UCSD-AML1 (cell line): ENCODE results near the gene RBMS3.
"Not testable (repeated sequence)": the region's sequence is repeated elsewhere in the genome, so short reads cannot be mapped to it uniquely, and the experiment has no call there.

Source experiments
- DNase-seq: peaks from one replicate; lab custom pipeline; 2025; ENCODE audit not compliant: unreplicated experiment; lab: John Stamatoyannopoulos, UW

The RBMS3 gene

DNA sequence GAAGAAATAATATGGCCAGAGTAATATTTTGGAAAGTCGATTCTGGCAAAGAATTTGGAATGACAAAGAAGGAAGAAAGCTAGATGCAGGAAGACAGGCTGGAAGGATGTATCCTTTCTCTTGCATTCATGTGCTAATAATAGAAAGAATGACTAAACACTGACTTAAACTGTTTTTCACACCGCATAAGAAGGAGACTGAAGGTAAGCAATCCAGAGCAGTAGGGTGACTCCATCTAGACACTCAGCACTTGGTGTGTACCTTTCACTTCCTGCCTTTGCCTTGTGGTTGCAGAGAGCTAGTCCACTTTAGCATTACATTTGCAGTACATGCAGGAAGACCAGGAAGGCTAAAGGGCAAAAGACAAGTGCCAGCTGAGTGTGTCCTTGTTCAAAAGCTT is 234.6 kb downstream of the RBMS3 start:
- no peak for DNase-seq

DNA sequence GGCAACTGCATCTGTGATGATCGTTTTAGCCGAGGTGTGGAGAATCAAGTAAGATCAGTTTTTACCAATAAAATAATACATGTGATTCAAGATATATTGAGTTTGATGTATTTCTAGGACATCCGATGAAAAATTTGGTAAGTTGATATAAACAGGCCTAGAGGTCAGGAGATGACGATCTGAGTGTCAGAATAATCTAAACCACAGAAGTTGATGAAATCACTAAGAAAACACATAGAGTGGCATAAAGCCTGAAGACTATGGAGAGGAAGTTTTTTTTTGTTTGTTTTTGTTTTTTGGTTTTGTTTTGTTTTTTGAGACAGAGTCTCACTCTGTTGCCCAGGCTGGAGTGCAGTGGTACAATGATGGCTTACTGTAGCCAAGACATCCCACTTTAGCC is 235.3 kb downstream of the RBMS3 start:
- no peak for DNase-seq

DNA sequence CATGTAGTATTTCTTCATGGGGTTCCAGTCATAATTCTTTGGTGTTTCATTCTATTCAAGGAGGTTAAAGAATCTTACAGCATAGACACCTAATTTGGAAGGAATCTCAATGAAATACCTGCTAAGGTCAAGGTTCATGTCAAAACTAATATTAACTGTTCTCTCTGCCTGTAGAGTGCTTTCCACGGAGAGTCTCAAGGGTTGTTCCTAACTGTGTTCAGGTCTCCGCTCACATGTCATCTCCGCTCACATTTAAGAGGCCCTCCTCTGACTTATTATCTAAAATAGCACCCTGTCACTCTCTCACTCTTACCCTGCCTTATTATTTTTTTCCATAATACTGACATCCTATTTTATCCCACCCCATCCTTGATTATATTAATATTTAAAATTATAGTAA is 239.9 kb downstream of the RBMS3 start:
- DNase-seq = no peak

DNA sequence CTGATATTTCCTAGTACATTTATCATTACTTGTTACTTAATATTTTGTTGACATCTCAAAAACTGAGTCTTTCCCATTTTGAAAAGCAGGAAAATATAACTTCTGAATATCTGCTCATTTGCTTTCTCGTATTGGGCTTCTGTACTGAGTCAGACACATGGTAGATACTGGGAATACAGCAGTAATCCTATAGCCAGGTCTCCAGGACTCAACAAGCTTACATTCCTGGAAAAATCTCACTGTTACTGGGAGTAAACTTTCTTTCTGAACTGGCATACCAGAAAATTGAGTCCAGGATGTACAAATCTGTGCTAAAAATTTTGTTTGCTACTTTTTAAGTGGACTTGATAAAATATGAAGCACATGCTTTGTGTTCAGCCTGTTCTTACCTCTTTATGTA is 240.4 kb downstream of the RBMS3 start:
- no peak for DNase-seq

DNA sequence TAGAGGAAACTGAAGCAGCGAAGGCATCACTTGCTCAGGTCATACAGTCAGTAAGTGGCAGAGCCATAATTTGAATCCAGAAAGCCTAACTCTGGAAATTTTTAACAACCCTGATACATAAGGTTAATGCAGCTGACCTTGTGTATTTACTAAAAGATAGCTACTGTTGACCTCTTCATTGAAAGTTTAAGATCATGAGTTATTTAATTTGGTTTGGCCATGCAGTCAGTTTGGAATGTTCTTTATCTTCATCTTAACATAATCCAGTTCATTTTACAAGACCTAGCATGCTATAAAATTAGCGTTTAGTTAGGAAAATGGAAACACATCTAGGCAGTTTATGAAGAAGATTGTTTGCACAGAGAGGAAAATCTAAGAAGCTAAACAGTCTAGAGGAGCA is 240.9 kb downstream of the RBMS3 start:
- no peak for DNase-seq

DNA sequence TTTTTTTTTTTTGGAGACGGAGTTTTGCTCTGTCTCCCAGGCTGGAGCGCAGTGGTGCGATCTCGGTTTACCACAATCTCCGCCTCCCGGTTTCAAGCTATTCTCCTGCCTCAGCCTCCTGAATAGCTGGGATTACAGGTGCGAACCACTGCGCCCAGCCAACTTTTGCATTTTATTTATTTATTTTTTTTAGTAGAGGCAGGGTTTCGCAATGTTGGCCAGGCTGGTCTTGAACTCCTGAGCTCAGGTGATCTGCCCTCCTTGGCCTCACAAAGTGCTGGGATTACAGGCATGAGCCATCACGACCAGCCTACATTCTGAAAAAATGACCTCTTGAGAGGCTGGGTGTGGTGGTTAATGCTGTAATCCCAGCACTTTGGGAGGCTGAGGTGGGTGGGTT is 243.6 kb downstream of the RBMS3 start:
- not testable (repeated sequence) for DNase-seq

DNA sequence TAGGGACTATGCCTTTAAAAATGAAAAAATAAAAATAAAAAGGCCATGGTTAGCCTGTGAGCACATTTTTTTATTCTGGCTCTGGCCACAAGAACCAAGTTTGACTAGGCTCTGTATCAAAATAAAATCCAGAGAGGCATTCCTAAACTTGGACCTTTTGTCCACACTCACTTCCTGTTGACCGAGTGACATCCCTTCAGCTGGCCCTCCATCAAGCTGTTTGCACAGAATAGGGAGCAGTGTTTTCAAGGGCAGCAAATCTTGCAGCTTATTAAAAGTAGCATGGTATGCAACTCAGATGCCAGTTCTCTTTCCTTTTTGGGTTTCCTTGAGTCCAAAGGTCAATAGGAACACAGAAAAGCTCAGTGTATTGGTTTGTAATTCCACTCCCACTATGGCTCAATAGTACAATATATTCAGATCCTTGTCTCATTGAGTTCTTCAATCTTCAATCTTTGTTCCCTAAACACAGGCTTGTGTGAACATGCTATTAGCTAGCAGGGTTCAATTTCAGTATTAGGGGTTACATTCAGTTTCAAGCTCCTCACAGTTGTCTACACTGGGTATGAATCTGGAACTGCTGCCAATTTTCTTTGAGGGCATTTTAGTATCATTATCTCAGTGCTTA is 244.5 kb downstream of the RBMS3 start:
- no peak for DNase-seq

DNA sequence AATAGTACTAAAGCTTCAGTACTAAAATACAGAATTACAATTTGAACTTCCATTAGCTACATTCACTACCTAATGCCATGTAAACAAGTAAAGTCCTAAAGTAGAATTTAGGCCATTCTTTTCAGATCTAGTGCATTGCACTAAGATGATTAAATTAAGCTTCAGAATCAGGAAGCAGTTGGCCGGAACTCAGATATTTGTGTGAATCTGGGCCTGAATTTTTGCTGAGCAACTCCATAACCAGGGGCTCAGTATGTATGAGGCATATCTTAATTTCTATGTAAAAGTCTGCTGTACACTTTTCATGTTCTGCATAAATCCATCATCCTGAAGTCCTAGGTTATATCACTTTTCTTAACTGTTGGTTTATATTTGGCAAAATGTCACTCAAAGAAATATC is 246.4 kb downstream of the RBMS3 start:
- no peak for DNase-seq

DNA sequence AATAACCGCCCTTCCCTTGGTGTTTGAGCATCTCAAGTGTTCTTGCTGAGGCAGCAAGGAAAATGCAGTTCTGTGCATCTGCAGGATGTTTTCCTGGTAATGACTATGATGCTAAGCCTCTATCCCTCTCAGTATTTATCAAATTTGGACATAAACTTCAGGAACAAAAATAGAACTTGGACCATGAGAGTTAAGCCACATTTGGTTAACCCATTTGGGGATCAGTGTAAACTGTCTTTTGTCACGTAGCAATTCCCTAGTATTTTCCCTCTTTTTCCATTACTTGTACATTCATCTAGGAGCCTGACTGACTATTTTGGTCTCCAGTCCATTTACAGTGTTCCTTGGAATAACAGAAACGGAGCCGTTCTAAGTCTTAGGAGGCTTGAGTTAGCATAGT is 250.8 kb downstream of the RBMS3 start:
- no peak for DNase-seq

DNA sequence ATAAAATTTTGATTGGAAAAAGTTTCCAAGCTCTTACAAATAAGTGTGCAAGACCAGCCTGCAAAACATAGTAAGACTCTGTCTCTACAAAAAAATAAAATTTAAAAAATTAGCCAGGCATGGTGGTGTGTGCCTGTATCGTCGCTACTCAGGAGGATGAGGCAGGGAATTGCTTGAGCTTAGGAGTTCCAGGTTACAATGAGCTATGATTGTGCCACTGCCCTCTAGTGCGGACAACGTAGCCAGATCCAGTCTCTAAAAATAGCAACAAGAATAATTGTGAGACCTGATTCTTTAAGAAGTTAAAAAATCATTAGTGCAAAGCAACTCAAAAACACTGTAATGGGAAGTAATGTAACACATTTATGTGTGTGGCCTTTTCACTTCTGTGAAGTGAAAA is 251.6 kb downstream of the RBMS3 start:
- DNase-seq = no peak

DNA sequence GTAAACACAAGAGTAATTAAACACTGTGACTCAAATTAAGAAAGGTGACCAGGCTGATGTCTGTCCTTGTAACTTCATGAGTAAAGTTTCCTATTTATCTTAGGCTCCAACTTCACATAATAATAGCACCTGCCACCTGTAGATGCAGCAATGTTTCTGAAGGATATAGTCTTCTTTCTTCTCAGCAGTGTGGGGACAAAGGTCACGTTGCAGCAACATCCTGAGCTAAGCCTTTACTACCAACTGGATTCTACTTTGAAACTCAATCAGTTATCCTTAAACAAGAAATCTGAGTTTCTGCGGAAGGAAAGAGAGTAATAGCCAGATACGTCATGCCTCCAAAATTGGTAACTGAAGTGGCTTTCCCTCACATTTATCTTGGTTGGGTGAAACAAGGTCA is 253.1 kb downstream of the RBMS3 start:
- no peak for DNase-seq

DNA sequence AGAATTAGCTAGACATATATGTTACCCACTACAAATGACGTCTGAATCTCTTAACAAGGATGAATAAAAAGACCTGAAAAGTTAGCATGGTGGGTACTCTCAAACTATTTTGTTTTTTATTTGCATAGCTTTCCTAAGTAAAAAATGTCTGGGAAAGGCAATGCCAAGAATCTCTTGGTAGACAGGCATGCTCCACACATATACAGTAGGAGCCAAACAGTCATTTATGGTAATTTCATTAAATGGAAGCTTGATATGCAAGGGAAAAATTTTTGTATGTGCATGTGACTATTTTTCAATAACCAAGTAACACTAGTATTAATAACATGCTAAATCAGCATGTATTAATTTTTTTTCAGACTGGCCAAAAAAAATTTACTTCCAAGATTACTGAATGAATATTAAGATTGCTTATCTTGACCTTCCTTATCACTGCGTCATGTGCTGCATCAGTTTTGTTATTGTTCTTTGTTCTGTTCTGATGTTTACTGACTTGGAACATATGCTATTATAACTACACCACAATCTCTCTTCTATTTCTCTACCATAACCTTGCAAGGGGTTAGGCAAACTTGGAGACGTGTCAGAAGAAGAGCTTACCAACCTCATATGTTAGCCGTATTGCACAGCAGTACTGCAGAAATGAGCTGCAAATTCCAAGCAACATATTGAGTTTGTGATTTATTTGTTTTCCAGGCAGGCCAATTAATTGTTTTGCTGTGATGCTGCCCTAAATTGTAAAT is 255.3 kb downstream of the RBMS3 start:
- no peak for DNase-seq

DNA sequence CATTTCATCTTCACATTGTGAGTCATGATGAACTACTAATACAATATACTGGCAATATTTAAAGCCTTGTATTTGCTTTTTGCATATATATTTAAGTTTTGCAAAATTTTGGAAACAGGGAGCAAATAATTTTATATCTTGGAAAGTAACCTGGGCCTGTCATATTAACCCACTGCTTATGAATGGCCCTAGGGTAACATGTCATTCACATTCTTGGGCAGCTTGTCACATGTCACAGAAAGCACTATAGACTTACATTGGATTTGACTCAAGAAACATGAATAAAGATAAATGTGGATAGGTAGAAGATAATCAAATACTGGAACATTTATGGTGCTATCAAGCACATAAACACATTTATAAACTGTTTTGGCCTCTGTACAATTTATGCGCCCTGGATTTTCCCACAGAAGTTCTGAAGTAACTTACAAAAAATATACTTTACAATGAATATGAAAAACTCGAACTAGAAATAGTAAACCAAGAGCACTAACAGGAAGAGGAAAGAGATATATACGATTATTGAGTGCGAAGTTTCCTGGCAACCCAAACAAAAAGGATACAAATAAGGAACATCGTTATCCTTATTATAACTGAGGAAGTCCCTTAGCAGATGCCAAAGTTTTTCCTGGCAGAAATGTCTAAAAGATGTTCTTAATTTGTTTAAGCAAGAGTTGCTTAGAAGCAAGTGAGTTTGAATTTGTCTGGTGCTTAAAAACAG is 257.2 kb downstream of the RBMS3 start:
- DNase-seq = no peak

DNA sequence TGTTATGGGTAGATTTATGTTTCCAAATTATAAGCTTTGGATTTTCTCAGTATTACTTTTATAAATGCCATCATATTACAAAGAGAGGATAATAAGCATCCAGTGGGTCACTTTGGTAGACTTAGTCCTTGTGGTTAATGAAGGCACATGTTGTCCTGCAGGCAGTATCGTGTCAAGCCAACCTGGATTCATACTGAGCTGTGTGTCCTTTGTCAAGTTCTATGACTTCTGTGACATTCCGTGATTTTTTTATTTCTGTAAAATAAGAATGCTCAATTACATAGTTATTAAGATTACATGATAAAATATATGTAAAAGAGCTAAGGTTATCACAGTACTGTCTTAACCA is 257.7 kb downstream of the RBMS3 start:
- no peak for DNase-seq

DNA sequence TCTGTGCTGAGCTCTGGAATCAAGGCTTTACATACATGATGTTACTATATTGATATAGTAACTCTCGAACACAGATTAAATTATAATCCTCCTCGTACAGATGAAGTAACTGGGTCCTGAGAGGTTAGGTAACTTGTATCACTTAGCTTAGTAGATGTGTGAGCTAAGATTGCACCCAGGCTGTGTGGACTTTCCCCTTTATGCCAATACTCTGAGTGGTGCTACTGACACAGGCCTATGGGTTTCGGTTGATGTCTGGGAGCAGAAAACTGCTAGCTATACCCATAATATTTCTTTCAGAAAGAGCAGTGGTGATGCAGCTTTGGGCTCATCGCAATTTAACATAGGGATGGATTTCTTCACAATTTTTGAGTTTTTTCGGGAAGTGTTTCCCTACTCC is 259.7 kb downstream of the RBMS3 start:
- no peak for DNase-seq

DNA sequence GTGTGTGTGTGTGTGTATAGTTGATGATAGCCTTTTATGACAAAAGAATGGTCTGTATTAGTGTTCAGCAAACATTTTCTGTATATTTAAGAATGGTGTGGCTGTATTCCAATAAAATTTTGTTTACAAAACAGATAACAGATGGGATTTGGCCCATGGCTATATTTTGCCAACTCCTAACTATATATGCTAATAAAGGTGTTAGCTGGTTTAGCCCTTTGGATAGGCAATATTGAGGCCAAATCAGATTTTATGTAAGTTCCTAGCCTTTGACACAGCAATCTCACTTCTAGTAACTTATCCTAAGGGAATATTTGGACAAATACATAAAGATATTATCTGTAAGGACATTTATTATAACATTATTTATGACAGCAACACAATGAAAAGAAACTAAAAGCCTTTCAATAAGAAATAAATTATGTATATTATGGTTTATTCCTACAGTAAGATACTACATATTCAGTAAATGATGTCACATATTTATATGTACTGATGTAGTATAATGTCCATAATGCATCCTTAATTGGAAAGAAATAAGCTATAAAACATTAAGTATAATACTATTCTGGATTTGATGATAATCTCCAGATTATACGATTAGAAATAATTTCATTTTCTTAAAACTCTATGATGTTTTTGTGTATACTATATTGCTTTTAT is 264.0 kb downstream of the RBMS3 start:
- no peak for DNase-seq

DNA sequence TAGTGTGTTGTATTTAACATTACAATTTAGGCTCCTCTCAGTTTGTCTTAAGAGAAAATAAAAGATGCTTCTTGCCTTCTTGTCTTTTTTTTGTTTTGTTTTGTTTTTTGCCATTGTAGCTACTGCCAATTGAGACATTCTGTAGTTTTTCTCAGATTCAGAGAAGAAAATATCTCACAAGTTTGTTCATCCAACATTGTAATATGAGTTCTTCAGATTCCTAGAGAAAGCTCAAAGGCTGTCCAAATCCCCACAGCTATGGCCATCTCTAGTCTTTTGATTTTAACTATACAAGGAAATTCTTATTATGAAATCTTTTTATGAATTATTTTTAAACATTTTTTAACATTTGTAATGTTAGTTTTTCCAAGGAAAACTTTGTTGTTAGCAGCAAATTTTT is 264.7 kb downstream of the RBMS3 start:
- DNase-seq = no peak

DNA sequence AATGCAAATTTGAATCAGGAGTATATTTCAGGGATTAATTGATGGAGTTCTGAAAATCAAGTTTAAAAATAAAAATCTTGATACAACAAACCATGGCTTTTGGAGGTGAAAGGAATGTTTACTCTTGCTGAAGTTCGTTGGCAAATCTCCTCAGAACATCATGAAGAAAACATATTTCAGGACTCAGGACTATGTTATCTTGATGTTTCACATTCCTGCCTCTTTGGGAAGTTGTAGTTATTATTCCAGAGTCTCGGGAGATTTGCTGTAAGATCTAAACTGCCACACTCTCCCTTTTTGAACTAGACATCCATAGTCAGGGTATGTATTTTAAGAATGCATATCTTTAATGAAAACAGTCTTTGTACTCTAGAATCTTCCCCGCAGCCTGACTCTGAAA is 271.2 kb downstream of the RBMS3 start:
- no peak for DNase-seq

DNA sequence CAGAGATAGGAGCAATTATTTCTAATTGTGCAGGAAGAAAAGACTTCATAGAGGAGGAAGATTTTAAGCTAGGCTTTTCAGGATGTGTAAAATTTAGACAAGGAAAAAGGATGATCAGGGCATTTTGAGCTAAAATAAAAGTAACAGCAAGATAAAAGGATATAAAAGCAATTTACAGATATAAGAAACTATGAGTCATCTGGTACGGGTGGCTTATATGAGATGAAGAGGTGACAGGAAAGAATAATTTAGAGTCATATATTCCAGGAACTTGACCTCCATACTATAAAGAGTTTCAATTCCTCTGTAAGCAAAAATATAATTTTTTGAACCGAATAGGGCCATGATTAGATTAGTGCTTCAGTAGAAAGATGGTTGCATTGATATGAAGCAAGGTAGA is 273.7 kb downstream of the RBMS3 start:
- DNase-seq = no peak

DNA sequence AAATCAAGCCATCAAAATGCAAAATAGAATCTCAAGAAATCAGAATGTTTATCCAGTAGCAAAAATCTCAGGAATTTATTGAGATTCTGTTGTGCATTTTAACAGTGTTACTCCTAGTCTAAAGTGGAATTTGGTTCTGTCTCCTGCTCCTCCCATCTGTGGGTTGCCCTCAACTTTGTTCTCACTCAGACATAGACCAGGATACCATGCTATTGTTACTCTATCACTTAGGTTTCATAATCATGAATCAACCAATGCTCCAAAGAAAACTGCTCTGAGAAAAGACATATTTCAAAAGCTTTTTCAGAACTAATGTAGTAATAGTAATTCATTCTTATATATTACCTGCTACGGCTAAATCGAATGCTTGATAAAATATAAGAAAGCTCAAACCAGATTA is 274.7 kb downstream of the RBMS3 start:
- no peak for DNase-seq

DNA sequence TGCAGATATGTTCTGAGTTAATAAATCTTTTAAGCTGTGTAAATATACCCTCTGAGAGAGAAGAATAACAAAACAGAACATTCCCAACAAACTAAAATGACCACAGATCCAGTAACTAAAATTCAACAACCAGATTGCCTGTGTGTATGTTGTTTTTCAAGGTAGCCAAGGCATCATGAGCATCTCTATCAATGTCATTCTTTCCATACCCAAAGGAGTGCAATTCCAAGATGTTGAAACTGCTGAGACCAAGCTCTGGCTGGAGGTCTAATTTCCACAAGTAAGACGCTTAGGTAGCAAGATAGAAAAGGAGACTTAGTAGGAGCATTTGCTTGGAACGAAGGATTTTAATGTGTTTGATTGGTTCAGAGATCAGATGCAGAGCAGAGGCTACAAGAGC is 276.3 kb downstream of the RBMS3 start:
- DNase-seq = no peak

DNA sequence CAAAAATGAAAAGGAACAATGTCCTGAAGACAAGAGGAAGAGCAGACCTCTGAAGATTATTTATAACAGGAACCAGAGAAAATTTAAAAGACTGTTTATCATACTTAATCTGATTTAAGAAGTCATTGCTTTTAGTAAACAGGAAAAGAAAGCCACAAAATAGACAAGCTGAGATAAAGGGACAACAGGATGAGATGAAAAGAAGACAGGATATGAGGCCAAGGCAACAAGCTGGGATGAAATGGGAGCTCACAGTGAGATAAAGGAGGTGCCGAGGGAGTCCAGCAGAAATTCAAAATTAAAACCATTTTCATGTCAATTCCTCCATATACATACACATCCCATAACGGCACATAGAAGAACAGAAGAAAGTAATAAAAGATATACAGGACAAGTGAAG is 277.0 kb downstream of the RBMS3 start:
- DNase-seq = no peak
